GM12878 (cell line): Measurements from ENCODE around the gene TGFBR3. TPM values are rescaled to one million over a fixed set of nuclear protein-coding genes. Genes with fewer than 3 reads are reported as not detected.
A peak's percentile ranks its signal among the peaks of the same experiment; 100 is the strongest.

ENCODE experiments used
- ATAC-seq: fragments of 200-7000 bp; cut with Tn5 transposase; 3 replicates; pipeline ENCODE4 v1.9.1; 2020; ENCODE audit warnings: mild to moderate bottlenecking, moderate library complexity
- BruUV-seq: library from RNA; stranded (reverse); fragments of 400-500 nt; replicated peaks from 2 replicates; lab custom pipeline; 2021; lab: Mats Ljungman, UMichigan
- CTCF ChIA-PET: fragments of 300-600 bp; sonication (Branson Sonifier 250); formaldehyde crosslinking; extraction: SDS; loops from one replicate; lab custom pipeline; 2021; ENCODE audit warnings: inconsistent platforms; lab: Yijun Ruan, JAX
- POLR2A ChIA-PET: fragments of 350-600 bp; formaldehyde crosslinking; extraction: SDS; loops from one replicate; lab custom pipeline; 2021; ENCODE audit warnings: inconsistent platforms; lab: Charles Lee
- RAD21 ChIA-PET: fragments of 300-600 bp; sonication (Branson Sonifier 250); formaldehyde crosslinking; loops from one replicate; lab custom pipeline; 2023; ENCODE audit warnings: antibody characterized with exemption; ENCODE audit not compliant: unreplicated experiment; lab: Charles Lee
- SMC1A ChIA-PET: fragments of 300-600 bp; sonication (Branson Sonifier 250); formaldehyde crosslinking; loops from one replicate; lab custom pipeline; 2023; ENCODE audit not compliant: unreplicated experiment, uncharacterized antibody; lab: Charles Lee
- DNase-seq: peaks from one replicate; pipeline ENCODE4 v3.0.0-alpha.2; 2011; ENCODE audit warnings: low read depth, low spot score
- FAIRE-seq: peaks from 3 replicates; lab custom pipeline; 2011; peaks lifted over from hg19 to GRCh38; lab: Jason Lieb, UNC
- H2AFZ ChIP-seq: 2 replicates; pipeline ENCODE4 v1.6.0; 2011; ENCODE audit warnings: low read depth, low read length, control low read depth; ENCODE audit not compliant: control insufficient read depth
- H3K27ac ChIP-seq: 2 replicates; pipeline ENCODE4 v1.5.1; 2011; ENCODE audit warnings: control low read depth; ENCODE audit not compliant: control insufficient read depth, insufficient read depth
- H3K27me3 ChIP-seq, 2 experiments: replicated peaks in 1 of 2; 2 replicates each; pipeline versions ENCODE4 v1.6.0 to v1.6.1; 2011; ENCODE audit warnings: low read length in 1 of 2; ENCODE audit not compliant: control insufficient read depth in 2 of 2, insufficient read depth in 2 of 2
- H3K36me3 ChIP-seq, 2 experiments: 2 replicates each; pipeline ENCODE4 v1.5.1; 2011; ENCODE audit warnings: low read length in 1 of 2; ENCODE audit not compliant: control insufficient read depth in 2 of 2, insufficient read depth in 2 of 2
- H3K4me1 ChIP-seq: 2 replicates; pipeline ENCODE4 v1.6.1; 2011; ENCODE audit warnings: mild to moderate bottlenecking, low read length, moderate library complexity, mixed read lengths; ENCODE audit not compliant: control insufficient read depth, insufficient read depth
- H3K4me2 ChIP-seq: 2 replicates; pipeline ENCODE4 v1.6.0; 2011; ENCODE audit warnings: control low read depth; ENCODE audit not compliant: control insufficient read depth, insufficient read depth
- H3K4me3 ChIP-seq: fragments of 200-600 bp; sonication (generic); 2 replicates; pipeline ENCODE4 v1.5.1; 2016
- H3K79me2 ChIP-seq: 2 replicates; pipeline ENCODE4 v1.6.0; 2011; ENCODE audit warnings: low read length; ENCODE audit not compliant: control insufficient read depth, insufficient read depth
- H3K9ac ChIP-seq: 2 replicates; pipeline ENCODE4 v1.8.0; 2011; ENCODE audit warnings: low read length, control low read depth, mixed read lengths; ENCODE audit not compliant: control insufficient read depth, insufficient read depth
- H3K9me3 ChIP-seq: replicated peaks from 3 replicates; pipeline ENCODE4 v1.5.1; 2011; ENCODE audit warnings: mild to moderate bottlenecking, low read length; ENCODE audit not compliant: control insufficient read depth, insufficient read depth
- H4K20me1 ChIP-seq: 2 replicates; pipeline ENCODE4 v1.6.0; 2011; ENCODE audit not compliant: control insufficient read depth, insufficient read depth
- BHLHE40 ChIP-seq, 2 experiments: fragments of 450-650 bp in 1 of 2; IDR thresholded peaks; 2 replicates each; pipeline ENCODE4 v1.6.1; 2011 to 2017; ENCODE audit warnings: low read depth in 2 of 2, borderline replicate concordance in 1 of 2, improper control_type of control experiment in 1 of 2, low read length in 1 of 2, mild to moderate bottlenecking in 1 of 2
- HDAC2 ChIP-seq: fragments of 200-600 bp; sonication (generic); IDR thresholded peaks from 2 replicates; pipeline ENCODE4 v1.6.1; 2017
- USF2 ChIP-seq: IDR thresholded peaks from 2 replicates; pipeline ENCODE4 v1.6.1; 2011; ENCODE audit warnings: low read depth, low read length, improper control_type of control experiment, borderline replicate concordance
- WGBS: methylation state at CpG from one replicate; pipeline ENCODE4 v1.1.6; 2016; ENCODE audit warnings: low lambda C conversion rate; ENCODE audit not compliant: insufficient replicate concordance, insufficient coverage; ENCODE audit errors: missing lambda C conversion rate; 5-methylcytosine and 5-hydroxymethylcytosine counted together
- in situ Hi-C: fragments of 300-500 bp; cut with MboI; formaldehyde crosslinking; loops from 9 replicates; pipeline ENCODE4 v1.14.3; 2018; ENCODE audit warnings: mixed read lengths
- intact Hi-C: fragments of 100-400 bp; cut with micrococcal nuclease; formaldehyde crosslinking; loops from one replicate; pipeline ENCODE4 v1.14.2; 2022; ENCODE audit not compliant: unreplicated experiment
- polyA plus RNA-seq, 11 experiments: library from polyadenylated mRNA; depleted of rRNA in 4 of 11; unstranded in 6 of 11; stranded (reverse) in 5 of 11; fragments of >200 nt; fragmentation: Nextera tagmentation in 4 of 11; fragmentation: Illumina TruSeq in 1 of 11; extraction: Ambion mirVana in 4 of 11; extraction: Trizol in 1 of 11; gene quantifications; 1 replicate in 1 of 11; 2 replicates in 10 of 11; pipeline versions ENCODE4 v1.2.1 to v1.2.3, GENCODE V29; 2011 to 2016; ENCODE audit warnings: inconsistent platforms in 2 of 11, missing spikeins in 2 of 11, low read depth in 1 of 11
- total RNA-seq, 4 experiments: library from RNA; depleted of rRNA in 3 of 4; stranded (reverse); fragments of >200 nt in 3 of 4; fragmentation: Illumina TruSeq in 1 of 4; extraction: Trizol in 1 of 4; gene quantifications; 2 replicates each; pipeline versions ENCODE4 v1.2.1 to v1.2.3, GENCODE V29; 2013 to 2021

TGFBR3 gene
- total and polyA plus RNA-seq, 10 of the 15 experiments (the other 5 are each of a cell fraction or from before 2014, with no cell fraction given), result 2.7 to 16.5 (median 12.6) TPM

GRCh38 chr1:91884459-91885212 is 1.3 kb downstream of the TGFBR3 start:
- WGBS, result 22% methylated on average over 22 of the region's 22 CpGs
- POLR2A ChIA-PET, result no interaction called here
- Histone ChIP-seq H2AFZ (peak overlapping the region; percentile 46; the same call in 1 of the 2 replicates), H3K4me3 (peak overlapping the region; percentile 85), H3K9me3 (no peaks in the 10 kb centered on the region), H4K20me1 (no peaks in the 10 kb centered on the region), H3K4me1 (no peaks in the 10 kb centered on the region), H3K4me2 (peak overlapping the region; percentile 98), H3K36me3 (no peaks in the 10 kb centered on the region), H3K9ac (no peak overlapping the region; the same call in 1 of the 2 replicates), H3K79me2 (peaks cover 2% of the 10 kb centered on the region), H3K27me3 (peaks cover 0 to 5% of the 10 kb centered on the region in 2 experiments; a peak in 2 of 4 replicates), H3K27ac (no peak overlapping the region)
- BruUV-seq, result no TSS peak
- CTCF ChIA-PET, result interaction anchor here (0.6 to 2.4 kb wide), 9 partner anchors 11 to 830 kb away, joined by 3 to 24 read pairs (median 4); no protein-coding TSS in a partner anchor
- intact Hi-C loops (loop anchor here (5.0 kb wide), 2 partner anchors 382 to 738 kb away; partner anchors contain the start of gene CDC7), in situ Hi-C loops (loop anchor here (25.0 kb wide), 1 partner anchor 372 kb away; the partner anchor contains the start of gene CDC7)
- DNase-seq, result no peak
- RAD21 ChIA-PET, result interaction anchor here (1.1 to 1.6 kb wide), 2 partner anchors 328 to 371 kb away, joined by 4 to 5 read pairs; no protein-coding TSS in a partner anchor
- TF ChIP-seq HDAC2, result no peak
- no peak for TF ChIP-seq BHLHE40 (IDR thresholded peaks at IDR 0.05; ENCODE audit: borderline replicate concordance in 1 of 2, low read depth in 2 of 2, low read length in 1 of 2)
- TF ChIP-seq USF2, result no peak
- peak; percentile 44 for ATAC-seq
- FAIRE-seq, result no peak
- SMC1A ChIA-PET, result interaction anchor here (0.7 to 2.0 kb wide), 9 partner anchors 13 to 372 kb away, joined by 3 to 12 read pairs (median 4); no protein-coding TSS in a partner anchor
